Omental fat pad (tissue), 4 donors: ENCODE measurements around the gene GAB2. TPM values are rescaled to one million over a fixed set of nuclear protein-coding genes. Genes with fewer than 3 reads are reported as not detected.

Source experiments
- ATAC-seq: fragments of 150-250 bp; one replicate; pipeline ENCODE4 v1.9.1; 2016; ENCODE audit warnings: mild to moderate bottlenecking, moderate library complexity; ENCODE audit not compliant: low FRiP score
- DNase-seq: peaks from one replicate; pipeline ENCODE4 v3.0.0-alpha.2; 2019; ENCODE audit warnings: low spot score
- CTCF ChIP-seq, 3 donors: fragments of 450-650 bp; IDR thresholded peaks; one replicate each; pipeline ENCODE4 v1.5.1; 2016 to 2017; ENCODE audit warnings: antibody characterized with exemption in 3 of 3, mild to moderate bottlenecking in 3 of 3, moderate library complexity in 2 of 3
- total RNA-seq, 4 donors: library from RNA; depleted of rRNA; stranded (reverse); fragments of >200 nt; gene quantifications; one replicate each; pipeline ENCODE4 v1.1.0, GENCODE V29; 2016

GAB2 gene
- total RNA-seq, 4 donors from 2014 or later: 25.3 to 97.7 (median 36.1) TPM

- ATAC-seq (no peak), DNase-seq (no peak)
- no peak for TF ChIP-seq CTCF (IDR thresholded peaks at IDR 0.05)
Measured at GRCh38 chr11:78229106-78229505, 188.5 kb downstream of the GAB2 start.

- ATAC-seq: peak; percentile 64
- DNase-seq: no peak
- peak in 1 of 3 donors; percentile 13 for TF ChIP-seq CTCF (IDR thresholded peaks at IDR 0.05)
Measured at GRCh38 chr11:78228467-78228866, 189.2 kb downstream of the GAB2 start.

- TF ChIP-seq CTCF (IDR thresholded peaks at IDR 0.05): no peak
- ATAC-seq (no peak), DNase-seq (no peak)
Measured at GRCh38 chr11:78227921-78228320, 189.7 kb downstream of the GAB2 start.

GRCh38 chr11:78226684-78227680 is 190.6 kb downstream of the GAB2 start:
- DNase-seq: no peak
- TF ChIP-seq CTCF (IDR thresholded peaks at IDR 0.05): no peak
- no peak for ATAC-seq

GRCh38 chr11:78224906-78225420 is 192.7 kb downstream of the GAB2 start:
- no peak for TF ChIP-seq CTCF (IDR thresholded peaks at IDR 0.05)
- DNase-seq (no peak), ATAC-seq (no peak)

GRCh38 chr11:78224506-78224905 is 193.1 kb downstream of the GAB2 start:
- ATAC-seq (no peak), DNase-seq (no peak)
- TF ChIP-seq CTCF (IDR thresholded peaks at IDR 0.05): no peak
